HCT116 (cell line): ENCODE measurements around the gene CALR. TPM values are rescaled to one million over a fixed set of nuclear protein-coding genes. Genes with fewer than 3 reads are reported as not detected.

Source experiments
- ATAC-seq: fragments of 200-7000 bp; cut with Tn5 transposase; 2 replicates; pipeline ENCODE4 v1.9.1; 2020; ENCODE audit warnings: mild to moderate bottlenecking, moderate library complexity
- BruUV-seq: library from RNA; stranded (reverse); fragments of 400-500 nt; replicated peaks from 2 replicates; lab custom pipeline; 2021; lab: Mats Ljungman, UMichigan
- CTCF ChIA-PET: fragments of 300-600 bp; sonication (Branson Sonifier 250); formaldehyde crosslinking; loops from one replicate; lab custom pipeline; 2021; ENCODE audit warnings: antibody characterized with exemption; lab: Charles Lee
- POLR2A ChIA-PET: fragments of 300-600, 350-600 bp; sonication (Branson Sonifier 250); formaldehyde crosslinking; loops from one replicate; lab custom pipeline; 2021; ENCODE audit warnings: antibody characterized with exemption; lab: Charles Lee
- RAD21 ChIA-PET, 2 experiments: fragments of 300-600 bp; sonication (Branson Sonifier 250); formaldehyde crosslinking; loops; one replicate each; lab custom pipeline; 2023; ENCODE audit warnings: low total read pairs in 2 of 2; ENCODE audit not compliant: uncharacterized antibody in 2 of 2, unreplicated experiment in 2 of 2, low non-redundant PET in 1 of 2; lab: Charles Lee
- DNase-seq: peaks from one replicate; pipeline ENCODE4 v3.0.0-alpha.2; 2010; ENCODE audit warnings: low read depth, low spot score
- H2AFZ ChIP-seq: fragments of 200-600 bp; shearing (Covaris generic), sonication (generic); 2 replicates; pipeline ENCODE4 v1.6.1; 2017; ENCODE audit warnings: low read depth, mixed run types, mixed read lengths, antibody characterized with exemption, low read length; ENCODE audit not compliant: poor library complexity, severe bottlenecking
- H3K27ac ChIP-seq: 2 replicates; pipeline ENCODE4 v1.5.1; 2012; ENCODE audit warnings: low read depth, low read length
- H3K27me3 ChIP-seq: fragments of 200-600 bp; sonication (generic); 2 replicates; pipeline ENCODE4 v1.6.1; 2016; ENCODE audit warnings: mixed run types, low read length, mixed read lengths; ENCODE audit not compliant: insufficient read depth
- H3K36me3 ChIP-seq, 2 experiments: fragments of 200-500 bp in 1 of 2; fragments of 200-600 bp in 1 of 2; sonication (Bioruptor generic) in 1 of 2; sonication (generic) in 1 of 2; 2 replicates each; pipeline versions ENCODE4 v1.5.1 to v1.6.1; 2014 to 2016; ENCODE audit warnings: low read length in 2 of 2, inconsistent platforms in 1 of 2, mixed read lengths in 1 of 2, mixed run types in 1 of 2; ENCODE audit not compliant: insufficient read depth in 2 of 2, control insufficient read depth in 1 of 2
- H3K4me1 ChIP-seq, 2 experiments: fragments of 200-600 bp in 1 of 2; sonication (generic) in 1 of 2; 2 replicates each; pipeline versions ENCODE4 v1.5.1 to v1.6.1; 2012 to 2017; ENCODE audit warnings: low read length in 2 of 2, inconsistent platforms in 1 of 2, mild to moderate bottlenecking in 1 of 2, mixed read lengths in 1 of 2, mixed run types in 1 of 2, moderate library complexity in 1 of 2; ENCODE audit not compliant: insufficient read depth in 2 of 2, control insufficient read depth in 1 of 2
- H3K4me2 ChIP-seq: fragments of 200-600 bp; sonication (generic); 2 replicates; pipeline ENCODE4 v1.6.1; 2017; ENCODE audit warnings: mixed run types, low read length, mixed read lengths
- H3K4me3 ChIP-seq, 2 experiments: fragments of 200-600 bp in 1 of 2; sonication (generic) in 1 of 2; replicated peaks in 1 of 2; 2 replicates each; pipeline ENCODE4 v1.5.1; 2011 to 2016; ENCODE audit warnings: low read length in 2 of 2, control low read depth in 1 of 2, low read depth in 1 of 2, mild to moderate bottlenecking in 1 of 2, mixed read lengths in 1 of 2, mixed run types in 1 of 2
- H3K79me2 ChIP-seq: fragments of 200-600 bp; sonication (generic); 2 replicates; pipeline ENCODE4 v1.6.1; 2017; ENCODE audit warnings: mild to moderate bottlenecking, mixed run types, low read length, moderate library complexity, mixed read lengths; ENCODE audit not compliant: insufficient read depth
- H3K9ac ChIP-seq: fragments of 200-600 bp; sonication (generic); 2 replicates; pipeline ENCODE4 v1.6.1; 2016; ENCODE audit warnings: low read length, mixed read lengths
- H3K9me2 ChIP-seq: fragments of 200-600 bp; sonication (generic), shearing (Covaris generic); 2 replicates; pipeline ENCODE4 v1.6.1; 2017; ENCODE audit warnings: mixed run types, mild to moderate bottlenecking, moderate library complexity; ENCODE audit not compliant: insufficient read depth
- H3K9me3 ChIP-seq, 2 experiments: fragments of 200-500 bp in 1 of 2; fragments of 200-600 bp in 1 of 2; sonication (Bioruptor generic) in 1 of 2; sonication (generic) in 1 of 2; 2 replicates each; pipeline ENCODE4 v1.6.1; 2014 to 2017; ENCODE audit warnings: low read length in 2 of 2, mixed read lengths in 2 of 2, inconsistent platforms in 1 of 2, low read depth in 1 of 2, mild to moderate bottlenecking in 1 of 2, mixed run types in 1 of 2, moderate library complexity in 1 of 2; ENCODE audit not compliant: control insufficient read depth in 1 of 2, insufficient read depth in 1 of 2
- H4K20me1 ChIP-seq: fragments of 200-600 bp; sonication (generic), shearing (Covaris generic); 2 replicates; pipeline ENCODE4 v1.6.1; 2017; ENCODE audit warnings: mixed run types, mild to moderate bottlenecking, moderate library complexity; ENCODE audit not compliant: insufficient read depth
- ATF3 ChIP-seq: IDR thresholded peaks from 2 replicates; pipeline ENCODE4 v1.6.1; 2012
- CBX3 ChIP-seq: IDR thresholded peaks from 2 replicates; pipeline ENCODE4 v1.6.1; 2012; ENCODE audit warnings: low read depth
- CEBPB ChIP-seq: IDR thresholded peaks from 2 replicates; pipeline ENCODE4 v1.6.1; 2012; ENCODE audit warnings: low read depth
- EGR1 ChIP-seq: IDR thresholded peaks from 2 replicates; pipeline ENCODE4 v1.6.1; 2012; ENCODE audit warnings: low read depth
- ELF1 ChIP-seq: IDR thresholded peaks from 2 replicates; pipeline ENCODE4 v1.6.1; 2012; ENCODE audit warnings: low read depth, borderline replicate concordance
- FOSL1 ChIP-seq: IDR thresholded peaks from 2 replicates; pipeline ENCODE4 v1.6.1; 2012; ENCODE audit warnings: low read depth
- JUND ChIP-seq: IDR thresholded peaks from 2 replicates; pipeline ENCODE4 v1.6.1; 2012
- MAX ChIP-seq: IDR thresholded peaks from 2 replicates; pipeline ENCODE4 v1.6.1; 2012
- POLR2A ChIP-seq: IDR thresholded peaks from 2 replicates; pipeline ENCODE4 v1.7.0; 2011; ENCODE audit warnings: borderline replicate concordance; ENCODE audit not compliant: insufficient read depth, insufficient read length; ENCODE audit errors: extremely low read depth
- POLR2AphosphoS5 ChIP-seq: IDR thresholded peaks from 2 replicates; pipeline ENCODE4 v1.6.1; 2011; ENCODE audit warnings: mild to moderate bottlenecking, low read depth, low read length, moderate library complexity
- RAD21 ChIP-seq: IDR thresholded peaks from 2 replicates; pipeline ENCODE4 v1.6.1; 2012; ENCODE audit warnings: low read depth, mild to moderate bottlenecking
- REST ChIP-seq: IDR thresholded peaks from 2 replicates; pipeline ENCODE4 v1.6.1; 2012; ENCODE audit warnings: low read depth
- SIN3A ChIP-seq: IDR thresholded peaks from 2 replicates; pipeline ENCODE4 v1.6.1; 2012; ENCODE audit warnings: low read depth
- SP1 ChIP-seq: IDR thresholded peaks from 2 replicates; pipeline ENCODE4 v1.6.1; 2012; ENCODE audit warnings: low read depth
- SRF ChIP-seq: IDR thresholded peaks from 2 replicates; pipeline ENCODE4 v1.6.1; 2012; ENCODE audit warnings: low read depth
- TCF7L2 ChIP-seq: IDR thresholded peaks from 2 replicates; pipeline ENCODE4 v1.7.0; 2011; ENCODE audit warnings: borderline replicate concordance, inconsistent platforms; ENCODE audit not compliant: insufficient read depth, insufficient read length; ENCODE audit errors: extremely low read depth
- YY1 ChIP-seq: IDR thresholded peaks from 2 replicates; pipeline ENCODE4 v1.6.1; 2011; ENCODE audit warnings: low read length, low read depth, moderate library complexity, mild to moderate bottlenecking; ENCODE audit not compliant: insufficient replicate concordance; ENCODE audit errors: extremely low read depth
- ZBTB33 ChIP-seq: IDR thresholded peaks from 2 replicates; pipeline ENCODE4 v1.6.1; 2011; ENCODE audit warnings: mild to moderate bottlenecking, low read length, moderate library complexity; ENCODE audit not compliant: insufficient replicate concordance; ENCODE audit errors: extremely low read depth
- ZFX ChIP-seq: fragments of 450-650 bp; IDR thresholded peaks from 2 replicates; pipeline ENCODE4 v1.6.1; 2017
- ZNF274 ChIP-seq: fragments of 200-500 bp; sonication (Bioruptor generic); IDR thresholded peaks from 2 replicates; pipeline ENCODE4 v1.6.1; 2014; ENCODE audit warnings: mild to moderate bottlenecking, low read depth, low read length, inconsistent platforms
- intact Hi-C: fragments of 100-400 bp; cut with micrococcal nuclease; formaldehyde crosslinking; loops from 2 replicates; pipeline ENCODE4 v1.10.0; 2022
- total RNA-seq: library from RNA; stranded (reverse); gene quantifications from one replicate; pipeline ENCODE4 v1.2.1, GENCODE V29; 2021; ENCODE audit not compliant: unreplicated experiment

The CALR gene
- total RNA-seq, 1 experiment from 2014 or later = 739 TPM

- H3K4me1 ChIP-seq = peaks cover 14 to 35% of the 10 kb centered on the region in 2 experiments
- H4K20me1 ChIP-seq = no peaks in the 10 kb centered on the region
- H3K9me2 ChIP-seq = no peaks in the 10 kb centered on the region
- ChIA-PET POLR2A (interaction anchor here (1.0 to 1.7 kb wide), 2 partner anchors 13 to 126 kb away, joined by 3 to 5 read pairs; no protein-coding TSS in a partner anchor), RAD21 (no interaction called here), CTCF (interaction anchor here (0.7 kb wide), 1 partner anchor 32 kb away, joined by 3 read pairs; no protein-coding TSS in a partner anchor)
- H3K79me2 ChIP-seq = peaks cover 47% of the 10 kb centered on the region
- H3K4me2 ChIP-seq = peak within 1 kb of the TSS; percentile 98
- DNase-seq = peak; percentile 83
- H3K9me3 ChIP-seq = no peaks in the 10 kb centered on the region
- peak within 1 kb of the TSS; percentile 74 to 99 for H3K4me3 ChIP-seq
- peak within 1 kb of the TSS; percentile 51 for H2AFZ ChIP-seq
- peak within 1 kb of the TSS; percentile 94 for H3K9ac ChIP-seq
- H3K27me3 ChIP-seq = no peaks in the 10 kb centered on the region
- BruUV-seq = TSS peak; percentile 72
- H3K36me3 ChIP-seq = peaks cover 18 to 26% of the 10 kb centered on the region in 2 experiments; a peak in 3 of 4 replicates
- ATAC-seq = peak; percentile 68
- intact Hi-C loops = no loop called here
- H3K27ac ChIP-seq = peak within 1 kb of the TSS; percentile 89
- TF ChIP-seq SRF (no peak), REST (no peak), FOSL1 (no peak), ELF1 (no peak), TCF7L2 (no peak), ZBTB33 (no peak), CEBPB (no peak), SP1 (no peak), EGR1 (peak; percentile 92), RAD21 (no peak), YY1 (peak; percentile 100), ATF3 (no peak), CBX3 (no peak), POLR2A (peak; percentile 84), SIN3A (no peak), ZFX (peak; percentile 78; the same call in 1 of the 2 replicates), ZNF274 (no peak), JUND (no peak), POLR2AphosphoS5 (peak; percentile 98), MAX (peak; percentile 92)
Observed at GRCh38 chr19:12933287-12934072, 4.9 kb upstream of the CALR start, which contains the start of gene FARSA. FARSA (minus strand) TSS chr19:12933711; CDS start chr19:12933696, 15 bp downstream.
